ENCODE measurements around the gene MAP3K4.

- TF ChIP-seq CTCF (IDR thresholded peaks at IDR 0.05) (no peak), POLR2A (IDR thresholded peaks at IDR 0.05) (no peak)
These were observed 65.8 kb downstream of the MAP3K4 start for GRCh38 chr6:161057103-161058091.

Data from lower leg skin (tissue), 3 donors.